ENCODE measurements around the gene TRAF4. TPM values are rescaled to one million over a fixed set of nuclear protein-coding genes. Genes with fewer than 3 reads are reported as not detected.
"Not testable (repeated sequence)": the region's sequence is repeated elsewhere in the genome, so short reads cannot be mapped to it uniquely, and the experiment has no call there.

The TRAF4 gene
- total and polyA plus RNA-seq, 2 donors, result 21.2 to 29.3 TPM

- H3K4me1 ChIP-seq (ENCODE audit: control insufficient read depth in 2 of 2, insufficient read depth in 2 of 2, low read length in 2 of 2), result peaks cover 18 to 62% of the 10 kb centered on the region in 2 donors
- peak overlapping the region; percentile 77 to 87 for H3K27ac ChIP-seq (ENCODE audit: low read depth in 1 of 2, low read length in 1 of 2)
- peak in 2 of 9 donors; percentile 22 to 49 for DNase-seq (ENCODE audit: low read depth in 6 of 9, low spot score in 9 of 9)
- peaks cover 31 to 40% of the 10 kb centered on the region in 2 donors for H3K27me3 ChIP-seq (ENCODE audit: control insufficient read depth in 2 of 2, insufficient read depth in 1 of 2, low read length in 1 of 2)
- H3K9me3 ChIP-seq (ENCODE audit: control insufficient read depth in 2 of 2, insufficient read depth in 1 of 2, low read length in 1 of 2), result no peaks in the 10 kb centered on the region
- peak overlapping the region; percentile 64 to 85 for H3K4me3 ChIP-seq (ENCODE audit: low read length in 2 of 2)
- WGBS, result 4% methylated on average over 28 of the region's 30 CpGs
- H3K36me3 ChIP-seq (ENCODE audit: control insufficient read depth in 2 of 2, insufficient read depth in 2 of 2, low read length in 1 of 2), result peaks cover 39 to 46% of the 10 kb centered on the region in 2 donors
Measured at GRCh38 chr17:28720247-28720996, 23.4 kb upstream of the TRAF4 start.

GRCh38 chr17:28720997-28721329, 22.8 kb upstream of the TRAF4 start:
- Histone ChIP-seq H3K4me1 (ENCODE audit: control insufficient read depth in 2 of 2, insufficient read depth in 2 of 2, low read length in 2 of 2) (peaks cover 23 to 68% of the 10 kb centered on the region in 2 donors), H3K4me3 (ENCODE audit: low read length in 2 of 2) (peak overlapping the region; percentile 64 to 85), H3K36me3 (ENCODE audit: control insufficient read depth in 2 of 2, insufficient read depth in 2 of 2, low read length in 1 of 2) (peaks cover 39 to 46% of the 10 kb centered on the region in 2 donors), H3K27me3 (ENCODE audit: control insufficient read depth in 2 of 2, insufficient read depth in 1 of 2, low read length in 1 of 2) (peaks cover 27 to 40% of the 10 kb centered on the region in 2 donors)
- H3K9me3 ChIP-seq (ENCODE audit: control insufficient read depth in 2 of 2, insufficient read depth in 1 of 2, low read length in 1 of 2); H3K27ac ChIP-seq (ENCODE audit: low read depth in 1 of 2, low read length in 1 of 2); DNase-seq (ENCODE audit: low read depth in 6 of 9, low spot score in 9 of 9): not testable (repeated sequence)
- WGBS, result 62% methylated on average over 19 of the region's 19 CpGs

GRCh38 chr17:28722417-28723158, 21.2 kb upstream of the TRAF4 start:
- no peaks in the 10 kb centered on the region for H3K9me3 ChIP-seq (ENCODE audit: control insufficient read depth in 2 of 2, insufficient read depth in 1 of 2, low read length in 1 of 2)

GRCh38 chr17:28723159-28723835, 20.5 kb upstream of the TRAF4 start:
- Histone ChIP-seq H3K9me3 (ENCODE audit: control insufficient read depth in 2 of 2, insufficient read depth in 1 of 2, low read length in 1 of 2) (peaks cover 0 to 4% of the 10 kb centered on the region in 2 donors), H3K4me1 (ENCODE audit: control insufficient read depth in 2 of 2, insufficient read depth in 2 of 2, low read length in 2 of 2) (peaks cover 20 to 76% of the 10 kb centered on the region in 2 donors), H3K4me3 (ENCODE audit: low read length in 2 of 2) (no peak overlapping the region), H3K36me3 (ENCODE audit: control insufficient read depth in 2 of 2, insufficient read depth in 2 of 2, low read length in 1 of 2) (peaks cover 39 to 46% of the 10 kb centered on the region in 2 donors), H3K27ac (ENCODE audit: low read depth in 1 of 2, low read length in 1 of 2) (no peak overlapping the region), H3K27me3 (ENCODE audit: control insufficient read depth in 2 of 2, insufficient read depth in 1 of 2, low read length in 1 of 2) (peaks cover 5 to 19% of the 10 kb centered on the region in 2 donors)
- 98% methylated on average over 6 of the region's 6 CpGs for WGBS
- DNase-seq (ENCODE audit: low read depth in 6 of 9, low spot score in 9 of 9), result no peak

More at GRCh38 chr17:28722417-28723158, 21.2 kb upstream of the TRAF4 start:
- no peak for DNase-seq (ENCODE audit: low read depth in 6 of 9, low spot score in 9 of 9)
- no peak overlapping the region for H3K27ac ChIP-seq (ENCODE audit: low read depth in 1 of 2, low read length in 1 of 2)
- WGBS, result 95% methylated on average over 7 of the region's 7 CpGs
- H3K4me1 ChIP-seq (ENCODE audit: control insufficient read depth in 2 of 2, insufficient read depth in 2 of 2, low read length in 2 of 2), result peaks cover 21 to 74% of the 10 kb centered on the region in 2 donors
- H3K4me3 ChIP-seq (ENCODE audit: low read length in 2 of 2), result no peak overlapping the region
- peaks cover 39 to 46% of the 10 kb centered on the region in 2 donors for H3K36me3 ChIP-seq (ENCODE audit: control insufficient read depth in 2 of 2, insufficient read depth in 2 of 2, low read length in 1 of 2)
- H3K27me3 ChIP-seq (ENCODE audit: control insufficient read depth in 2 of 2, insufficient read depth in 1 of 2, low read length in 1 of 2), result peaks cover 11 to 26% of the 10 kb centered on the region in 2 donors

GRCh38 chr17:28723836-28724499, 19.8 kb upstream of the TRAF4 start:
- DNase-seq (ENCODE audit: low read depth in 6 of 9, low spot score in 9 of 9); H3K4me3 ChIP-seq (ENCODE audit: low read length in 2 of 2); H3K9me3 ChIP-seq (ENCODE audit: control insufficient read depth in 2 of 2, insufficient read depth in 1 of 2, low read length in 1 of 2): not testable (repeated sequence)
- Histone ChIP-seq H3K27ac (ENCODE audit: low read depth in 1 of 2, low read length in 1 of 2) (peak overlapping the region in 1 of 2 donors; percentile 21), H3K4me1 (ENCODE audit: control insufficient read depth in 2 of 2, insufficient read depth in 2 of 2, low read length in 2 of 2) (peaks cover 18 to 72% of the 10 kb centered on the region in 2 donors), H3K36me3 (ENCODE audit: control insufficient read depth in 2 of 2, insufficient read depth in 2 of 2, low read length in 1 of 2) (peaks cover 39 to 46% of the 10 kb centered on the region in 2 donors), H3K27me3 (ENCODE audit: control insufficient read depth in 2 of 2, insufficient read depth in 1 of 2, low read length in 1 of 2) (peaks cover 0 to 13% of the 10 kb centered on the region in 2 donors)
- 97% methylated on average over 4 of the region's 4 CpGs for WGBS

GRCh38 chr17:28724500-28725165, 19.2 kb upstream of the TRAF4 start:
- DNase-seq (ENCODE audit: low read depth in 6 of 9, low spot score in 9 of 9), result no peak
- peaks cover 22 to 71% of the 10 kb centered on the region in 2 donors for H3K4me1 ChIP-seq (ENCODE audit: control insufficient read depth in 2 of 2, insufficient read depth in 2 of 2, low read length in 2 of 2)
- H3K4me3 ChIP-seq (ENCODE audit: low read length in 2 of 2), result no peak overlapping the region
- H3K27me3 ChIP-seq (ENCODE audit: control insufficient read depth in 2 of 2, insufficient read depth in 1 of 2, low read length in 1 of 2), result peaks cover 0 to 8% of the 10 kb centered on the region in 2 donors
- H3K9me3 ChIP-seq (ENCODE audit: control insufficient read depth in 2 of 2, insufficient read depth in 1 of 2, low read length in 1 of 2), result peaks cover 0 to 6% of the 10 kb centered on the region in 2 donors
- peak overlapping the region; percentile 12 to 21 for H3K27ac ChIP-seq (ENCODE audit: low read depth in 1 of 2, low read length in 1 of 2)
- WGBS, result 96% methylated on average over 10 of the region's 10 CpGs
- peaks cover 39 to 46% of the 10 kb centered on the region in 2 donors for H3K36me3 ChIP-seq (ENCODE audit: control insufficient read depth in 2 of 2, insufficient read depth in 2 of 2, low read length in 1 of 2)

- H3K27ac ChIP-seq (ENCODE audit: low read depth in 1 of 2, low read length in 1 of 2), result peak overlapping the region; percentile 15 to 19
- H3K9me3 ChIP-seq (ENCODE audit: control insufficient read depth in 2 of 2, insufficient read depth in 1 of 2, low read length in 1 of 2), result peaks cover 0 to 6% of the 10 kb centered on the region in 2 donors
- no peak for DNase-seq (ENCODE audit: low read depth in 6 of 9, low spot score in 9 of 9)
- H3K27me3 ChIP-seq (ENCODE audit: control insufficient read depth in 2 of 2, insufficient read depth in 1 of 2, low read length in 1 of 2), result peaks cover 0 to 8% of the 10 kb centered on the region in 2 donors
- peaks cover 39 to 46% of the 10 kb centered on the region in 2 donors for H3K36me3 ChIP-seq (ENCODE audit: control insufficient read depth in 2 of 2, insufficient read depth in 2 of 2, low read length in 1 of 2)
- H3K4me1 ChIP-seq (ENCODE audit: control insufficient read depth in 2 of 2, insufficient read depth in 2 of 2, low read length in 2 of 2), result peaks cover 22 to 71% of the 10 kb centered on the region in 2 donors
- WGBS, result 73% methylated on average over 20 of the region's 20 CpGs
- H3K4me3 ChIP-seq (ENCODE audit: low read length in 2 of 2), result peak overlapping the region in 1 of 2 donors; percentile 33
Measured at GRCh38 chr17:28725166-28725659, 18.6 kb upstream of the TRAF4 start.

GRCh38 chr17:28725660-28726225, 18.1 kb upstream of the TRAF4 start:
- H3K4me1 ChIP-seq (ENCODE audit: control insufficient read depth in 2 of 2, insufficient read depth in 2 of 2, low read length in 2 of 2), result peaks cover 21 to 68% of the 10 kb centered on the region in 2 donors
- peak overlapping the region in 1 of 2 donors; percentile 65 for H3K27ac ChIP-seq (ENCODE audit: low read depth in 1 of 2, low read length in 1 of 2)
- 2% methylated on average over 45 of the region's 45 CpGs for WGBS
- peak in 3 of 9 donors; percentile 34 to 64 (median 50) for DNase-seq (ENCODE audit: low read depth in 6 of 9, low spot score in 9 of 9)
- H3K36me3 ChIP-seq (ENCODE audit: control insufficient read depth in 2 of 2, insufficient read depth in 2 of 2, low read length in 1 of 2), result peaks cover 39 to 45% of the 10 kb centered on the region in 2 donors
- peaks cover 0 to 6% of the 10 kb centered on the region in 2 donors for H3K9me3 ChIP-seq (ENCODE audit: control insufficient read depth in 2 of 2, insufficient read depth in 1 of 2, low read length in 1 of 2)
- H3K27me3 ChIP-seq (ENCODE audit: control insufficient read depth in 2 of 2, insufficient read depth in 1 of 2, low read length in 1 of 2), result peaks cover 0 to 8% of the 10 kb centered on the region in 2 donors
- H3K4me3 ChIP-seq (ENCODE audit: low read length in 2 of 2), result peak overlapping the region; percentile 33 to 61

Data from thymus (tissue), 11 donors.